Cardiac muscle cell (in vitro differentiated cells and primary cell): ENCODE data around the gene DIP2B. TPM values are rescaled to one million over a fixed set of nuclear protein-coding genes. Genes with fewer than 3 reads are reported as not detected.
A peak's percentile ranks its signal among the peaks of the same experiment; 100 is the strongest.

Experiments
- DNase-seq, 2 donors: peaks; one replicate each; pipeline versions ENCODE4 v3.0.0 to v3.0.0-alpha.2; 2010 to 2017; ENCODE audit warnings: low read depth in 1 of 2, low spot score in 1 of 2
- H3K27ac ChIP-seq: fragments of 200-600 bp; sonication (generic); 2 replicates; pipeline ENCODE4 v1.5.1; 2016
- H3K27me3 ChIP-seq: fragments of 200-600 bp; sonication (generic); 2 replicates; pipeline ENCODE4 v1.6.0; 2016; ENCODE audit warnings: control low read depth
- H3K36me3 ChIP-seq: fragments of 200-600 bp; sonication (generic); 2 replicates; pipeline ENCODE4 v1.5.1; 2016; ENCODE audit warnings: control low read depth
- H3K4me1 ChIP-seq: fragments of 200-600 bp; sonication (generic); 2 replicates; pipeline ENCODE4 v1.8.1; 2017; ENCODE audit warnings: low read depth, mild to moderate bottlenecking, mixed run types
- H3K4me3 ChIP-seq: fragments of 200-600 bp; sonication (generic); 2 replicates; pipeline ENCODE4 v1.5.1; 2016; ENCODE audit warnings: mild to moderate bottlenecking
- H3K9me3 ChIP-seq: fragments of 200-600 bp; sonication (generic); 2 replicates; pipeline ENCODE4 v1.5.1; 2017; ENCODE audit warnings: low read depth, mild to moderate bottlenecking, control low read depth
- polyA plus RNA-seq: library from polyadenylated mRNA; unstranded; fragments of >200 nt; fragmentation: Nextera tagmentation; extraction: Ambion mirVana; gene quantifications from 2 replicates; pipeline ENCODE4 v1.2.1, GENCODE V29; 2016
- total RNA-seq: library from RNA; depleted of rRNA; stranded (reverse); fragments of >200 nt; gene quantifications from 2 replicates; pipeline ENCODE4 v1.2.3, GENCODE V29; 2016
- TF ChIP-seq, protein P1 (sequence below): IDR thresholded peaks from 2 replicates; pipeline ENCODE4 v1.5.1; 2012; ENCODE audit warnings: low read depth, mild to moderate bottlenecking, low read length

DIP2B gene
- total and polyA plus RNA-seq, 2 experiments from 2014 or later = 15.5 to 55.1 TPM

- no peaks in the 10 kb centered on the region for H3K9me3 ChIP-seq
- H3K4me3 ChIP-seq = no peak overlapping the region
- H3K36me3 ChIP-seq = no peaks in the 10 kb centered on the region
- TF ChIP-seq, protein P1, sequence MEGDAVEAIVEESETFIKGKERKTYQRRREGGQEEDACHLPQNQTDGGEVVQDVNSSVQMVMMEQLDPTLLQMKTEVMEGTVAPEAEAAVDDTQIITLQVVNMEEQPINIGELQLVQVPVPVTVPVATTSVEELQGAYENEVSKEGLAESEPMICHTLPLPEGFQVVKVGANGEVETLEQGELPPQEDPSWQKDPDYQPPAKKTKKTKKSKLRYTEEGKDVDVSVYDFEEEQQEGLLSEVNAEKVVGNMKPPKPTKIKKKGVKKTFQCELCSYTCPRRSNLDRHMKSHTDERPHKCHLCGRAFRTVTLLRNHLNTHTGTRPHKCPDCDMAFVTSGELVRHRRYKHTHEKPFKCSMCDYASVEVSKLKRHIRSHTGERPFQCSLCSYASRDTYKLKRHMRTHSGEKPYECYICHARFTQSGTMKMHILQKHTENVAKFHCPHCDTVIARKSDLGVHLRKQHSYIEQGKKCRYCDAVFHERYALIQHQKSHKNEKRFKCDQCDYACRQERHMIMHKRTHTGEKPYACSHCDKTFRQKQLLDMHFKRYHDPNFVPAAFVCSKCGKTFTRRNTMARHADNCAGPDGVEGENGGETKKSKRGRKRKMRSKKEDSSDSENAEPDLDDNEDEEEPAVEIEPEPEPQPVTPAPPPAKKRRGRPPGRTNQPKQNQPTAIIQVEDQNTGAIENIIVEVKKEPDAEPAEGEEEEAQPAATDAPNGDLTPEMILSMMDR = no peak
- no peak for DNase-seq
- peak overlapping the region; percentile 1 for H3K27ac ChIP-seq
- H3K4me1 ChIP-seq = peaks cover under 1% of the 10 kb centered on the region
- H3K27me3 ChIP-seq = no peaks in the 10 kb centered on the region
Measured at GRCh38 chr12:50562520-50563433, 58.0 kb downstream of the DIP2B start.

- no peaks in the 10 kb centered on the region for H3K36me3 ChIP-seq
Measured at GRCh38 chr12:50563434-50563787, 58.6 kb downstream of the DIP2B start.

GRCh38 chr12:50564237-50564947, 59.6 kb downstream of the DIP2B start:
- Histone ChIP-seq H3K36me3 (no peaks in the 10 kb centered on the region), H3K4me1 (peaks cover 12% of the 10 kb centered on the region), H3K4me3 (no peak overlapping the region), H3K9me3 (no peaks in the 10 kb centered on the region), H3K27ac (no peak overlapping the region), H3K27me3 (no peaks in the 10 kb centered on the region)
- peak in 1 of 2 donors; percentile 67 for DNase-seq
- TF ChIP-seq, protein P1 = no peak

More at GRCh38 chr12:50563434-50563787, 58.6 kb downstream of the DIP2B start:
- Histone ChIP-seq H3K4me3 (no peak overlapping the region), H3K27ac (no peak overlapping the region), H3K9me3 (no peaks in the 10 kb centered on the region), H3K27me3 (no peaks in the 10 kb centered on the region), H3K4me1 (peaks cover 7% of the 10 kb centered on the region)
- no peak for DNase-seq
- TF ChIP-seq, protein P1 = no peak

- no peak overlapping the region for H3K4me3 ChIP-seq
- peaks cover 18% of the 10 kb centered on the region for H3K4me1 ChIP-seq
- no peaks in the 10 kb centered on the region for H3K36me3 ChIP-seq
- H3K27ac ChIP-seq = no peak overlapping the region
- DNase-seq = no peak
- no peaks in the 10 kb centered on the region for H3K27me3 ChIP-seq
- TF ChIP-seq, protein P1 = no peak
- H3K9me3 ChIP-seq = no peaks in the 10 kb centered on the region
Measured at GRCh38 chr12:50564948-50565297, 60.1 kb downstream of the DIP2B start.

DNA sequence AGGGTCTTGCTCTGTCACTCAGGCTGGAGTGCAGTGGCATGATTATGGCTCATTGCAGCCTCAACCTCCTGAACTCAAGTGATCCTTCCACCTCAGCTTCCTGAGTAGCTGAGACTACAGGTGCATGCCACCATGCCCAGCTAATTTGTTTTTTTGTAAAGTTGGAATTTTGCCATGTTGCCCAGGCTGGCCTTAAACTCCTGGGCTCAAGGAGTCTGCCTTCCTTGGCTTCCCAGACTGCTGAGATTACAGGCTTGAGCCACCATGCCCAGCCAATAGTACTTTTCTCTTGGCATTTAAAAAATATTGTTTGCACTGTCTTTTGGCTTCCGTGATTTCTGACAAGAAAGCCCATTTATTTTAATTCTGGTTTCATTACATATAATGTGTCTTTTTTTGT, 61.3 kb downstream of the DIP2B start:
- Histone ChIP-seq H3K9me3 (no peaks in the 10 kb centered on the region), H3K27me3 (no peaks in the 10 kb centered on the region), H3K36me3 (no peaks in the 10 kb centered on the region), H3K27ac (no peak overlapping the region), H3K4me3 (no peak overlapping the region), H3K4me1 (peaks cover 18% of the 10 kb centered on the region)
- TF ChIP-seq, protein P1 = no peak
- DNase-seq = no peak
